Measurements from ENCODE around the gene BCAR3. TPM values are rescaled to one million over a fixed set of nuclear protein-coding genes. Genes with fewer than 3 reads are reported as not detected.

Gene BCAR3
- total RNA-seq, 1 experiment from 2014 or later, result 33.9 TPM

- TF ChIP-seq SIN3A (IDR thresholded peaks at IDR 0.05; ENCODE audit: borderline replicate concordance, insufficient read depth, low read depth, low read length) (no peak), POLR2AphosphoS5 (IDR thresholded peaks at IDR 0.05; ENCODE audit: low read depth, low read length) (no peak), TCF7L2 (IDR thresholded peaks at IDR 0.05; ENCODE audit: low read depth, low read length) (no peak), CTCF (IDR thresholded peaks at IDR 0.05) (no peak), REST (IDR thresholded peaks at IDR 0.05; ENCODE audit: insufficient read depth in 1 of 2, low read depth in 2 of 2, low read length in 1 of 2) (no peak)
- no peak overlapping the region for H3K27ac ChIP-seq (ENCODE audit: low read length)
- POLR2A ChIA-PET, result no interaction called here
- no peaks in the 10 kb centered on the region for H3K9me3 ChIP-seq (ENCODE audit: control insufficient read depth, insufficient read depth, low read depth, low read length)
- ATAC-seq (no peak), DNase-seq (ENCODE audit: low read depth, low spot score) (no peak)
- CTCF ChIA-PET, result no interaction called here
- BruUV-seq (replicated peaks), result no TSS peak
- intact Hi-C loops (cut with micrococcal nuclease; ENCODE audit: unreplicated experiment) (no loop called here), in situ Hi-C loops (cut with HindIII; ENCODE audit: low pct_unique_long_range_greater_than_20kb, low sequenced_read_pairs) (no loop called here)
- H3K27me3 ChIP-seq (ENCODE audit: control insufficient read depth, insufficient read depth, low read length), result no peaks in the 10 kb centered on the region
- H3K4me1 ChIP-seq (ENCODE audit: control insufficient read depth, insufficient read depth, low read length), result no peaks in the 10 kb centered on the region
- no peaks in the 10 kb centered on the region for H3K36me3 ChIP-seq (ENCODE audit: control insufficient read depth, insufficient read depth, low read length)
- no peak overlapping the region for H3K4me3 ChIP-seq (ENCODE audit: low read depth in 2 of 2, low read length in 2 of 2)
Observed at GRCh38 chr1:93516164-93516563, 165.5 kb downstream of the BCAR3 start.

Other genes starting within 250 kb of the BCAR3 start
- gene FNBP1L, start 233.7 kb downstream of the BCAR3 start, total RNA-seq (2021; ENCODE audit: unreplicated experiment), result 25.1 TPM
- 50.3 TPM for gene DNTTIP2, start 197.4 kb upstream of the BCAR3 start, total RNA-seq (2021; ENCODE audit: unreplicated experiment)
- gene GCLM, start 227.6 kb upstream of the BCAR3 start, total RNA-seq (2021; ENCODE audit: unreplicated experiment), result 33.7 TPM

Measured in Panc1 (cell line).